NCI-H2196 (cell line): Measurements from ENCODE around the gene CEP152.
"Not testable (repeated sequence)": the region's sequence is repeated elsewhere in the genome, so short reads cannot be mapped to it uniquely, and the experiment has no call there.

Source experiments
- DNase-seq: peaks from one replicate; lab custom pipeline; 2025; ENCODE audit not compliant: unreplicated experiment; lab: John Stamatoyannopoulos, UW

The CEP152 gene

DNA sequence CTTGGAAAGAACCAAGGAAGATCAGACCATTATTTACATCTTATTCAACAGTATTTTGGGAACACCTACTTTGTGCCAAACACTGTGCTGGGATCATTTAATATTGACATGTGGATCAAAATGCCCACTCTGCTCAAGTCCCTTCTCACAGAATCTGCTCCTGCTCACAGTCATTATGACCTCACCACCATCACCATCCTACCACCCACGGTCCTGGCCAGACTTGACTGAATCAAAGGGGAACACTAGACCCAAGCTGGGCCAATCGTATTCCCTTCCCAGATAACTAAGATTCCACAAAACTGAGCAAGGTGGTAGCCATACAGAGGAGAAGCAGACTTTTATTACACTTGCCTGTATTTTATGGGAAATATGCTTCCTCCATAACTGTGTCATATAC, 3.4 kb upstream of the CEP152 start:
- DNase-seq, result no peak

GRCh38 chr15:48811325-48811958, 573 bp upstream of the CEP152 start:
- DNase-seq, result no peak

GRCh38 chr15:48806151-48806550, 4.7 kb downstream of the CEP152 start:
- DNase-seq, result no peak

DNA sequence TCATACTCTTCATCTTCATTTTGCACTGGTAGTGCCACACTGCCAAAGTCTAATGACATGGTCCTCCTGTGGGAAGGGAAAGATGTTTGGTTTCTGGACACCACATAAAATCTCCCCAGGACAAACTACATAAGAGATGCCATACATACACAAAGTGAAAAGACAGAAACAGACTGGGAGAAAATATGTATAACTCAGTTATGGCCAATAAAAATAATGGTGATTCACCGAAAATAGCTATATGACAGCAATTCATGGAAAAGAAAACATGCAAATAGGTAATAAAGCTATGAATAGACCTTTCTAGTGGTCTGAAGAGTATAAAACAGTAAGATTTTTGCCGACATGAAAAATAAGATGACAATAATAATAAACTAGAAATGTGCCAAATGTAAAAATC, 5.3 kb downstream of the CEP152 start:
- DNase-seq, result no peak

DNA sequence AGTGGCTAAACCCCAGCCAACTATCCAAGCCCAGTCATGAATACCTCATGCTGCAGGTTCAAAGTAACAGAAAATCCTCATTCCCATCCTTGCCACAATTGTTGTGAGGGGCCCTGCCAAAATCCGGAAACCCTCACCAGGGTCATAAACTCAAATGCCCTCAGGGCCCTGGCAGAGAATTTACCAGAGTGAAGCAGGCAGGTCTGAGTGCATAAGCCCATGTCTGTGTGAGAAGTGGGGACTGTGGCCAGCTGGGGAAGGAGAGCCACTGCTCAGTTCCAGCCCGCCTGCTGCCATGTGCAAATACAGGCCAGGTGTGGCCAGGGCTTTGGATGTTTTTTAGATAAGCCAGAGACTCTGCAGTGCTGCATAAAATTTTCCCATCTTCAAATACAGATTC, 7.0 kb downstream of the CEP152 start:
- DNase-seq, result peak; percentile 25

- DNase-seq, result no peak
Measured at GRCh38 chr15:48802867-48803266, 8.0 kb downstream of the CEP152 start.

- no peak for DNase-seq
Measured at GRCh38 chr15:48802257-48802656, 8.6 kb downstream of the CEP152 start.

DNA sequence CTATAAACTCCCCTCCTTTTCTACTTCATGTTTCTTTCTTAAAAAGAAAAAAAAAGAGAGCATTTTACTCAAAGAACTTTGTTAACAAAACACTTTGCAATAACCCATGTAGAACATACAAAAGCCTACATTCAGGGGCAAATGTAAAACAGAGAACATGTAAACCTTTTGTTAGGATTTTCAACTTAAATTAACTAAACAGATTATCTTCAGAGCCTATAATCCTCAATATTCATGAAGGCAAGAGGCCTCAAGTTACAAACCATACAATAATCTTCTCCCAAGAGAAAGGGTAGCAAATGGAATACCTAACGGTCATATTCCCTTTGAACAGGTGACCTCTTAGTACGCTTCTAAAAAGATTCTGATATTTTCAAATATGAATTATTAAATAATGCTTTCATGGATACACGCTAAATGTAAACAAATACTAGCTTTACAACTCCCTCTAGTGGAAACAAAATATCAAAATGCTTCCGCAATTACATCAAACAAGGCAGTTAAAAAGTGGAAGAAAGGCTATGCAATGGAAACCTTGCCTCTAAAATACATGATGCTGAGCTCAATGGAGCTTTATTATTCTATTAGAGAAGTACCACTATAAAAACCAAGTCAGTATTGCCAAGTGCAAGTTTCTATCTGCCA, 9.9 kb downstream of the CEP152 start:
- DNase-seq, result peak; percentile 21

GRCh38 chr15:48800245-48800644, 10.6 kb downstream of the CEP152 start:
- no peak for DNase-seq

- no peak for DNase-seq
Measured at GRCh38 chr15:48798319-48798718, 12.6 kb downstream of the CEP152 start.

GRCh38 chr15:48796930-48797329, 13.9 kb downstream of the CEP152 start:
- DNase-seq, result no peak

DNA sequence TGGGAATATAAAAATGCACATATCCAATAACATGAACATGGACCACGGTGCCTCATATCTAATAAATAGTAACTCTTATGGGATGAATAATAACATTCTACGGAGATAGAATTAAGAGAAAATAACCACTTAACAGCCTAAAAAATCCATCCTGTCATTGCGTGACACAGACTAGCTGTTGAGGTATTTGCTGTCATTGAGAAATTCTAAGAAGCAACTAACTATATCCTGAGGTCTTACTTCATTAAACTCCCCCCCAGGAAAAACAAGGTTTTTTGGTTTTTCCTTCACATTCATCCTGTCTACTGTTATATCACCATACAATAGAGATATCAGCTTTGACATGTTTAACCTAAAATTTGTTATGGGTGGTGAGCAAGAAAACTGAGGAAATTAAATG, 14.3 kb downstream of the CEP152 start:
- DNase-seq, result no peak

GRCh38 chr15:48795901-48796300, 15.0 kb downstream of the CEP152 start:
- DNase-seq, result no peak

GRCh38 chr15:48794697-48795134, 16.2 kb downstream of the CEP152 start:
- no peak for DNase-seq

- no peak for DNase-seq
Measured at GRCh38 chr15:48792408-48792807, 18.5 kb downstream of the CEP152 start.

- not testable (repeated sequence) for DNase-seq
Measured at GRCh38 chr15:48790466-48791115, 20.3 kb downstream of the CEP152 start.

GRCh38 chr15:48785712-48786111, 25.2 kb downstream of the CEP152 start:
- DNase-seq, result no peak

- no peak for DNase-seq
Measured at GRCh38 chr15:48785195-48785594, 25.7 kb downstream of the CEP152 start.

DNA sequence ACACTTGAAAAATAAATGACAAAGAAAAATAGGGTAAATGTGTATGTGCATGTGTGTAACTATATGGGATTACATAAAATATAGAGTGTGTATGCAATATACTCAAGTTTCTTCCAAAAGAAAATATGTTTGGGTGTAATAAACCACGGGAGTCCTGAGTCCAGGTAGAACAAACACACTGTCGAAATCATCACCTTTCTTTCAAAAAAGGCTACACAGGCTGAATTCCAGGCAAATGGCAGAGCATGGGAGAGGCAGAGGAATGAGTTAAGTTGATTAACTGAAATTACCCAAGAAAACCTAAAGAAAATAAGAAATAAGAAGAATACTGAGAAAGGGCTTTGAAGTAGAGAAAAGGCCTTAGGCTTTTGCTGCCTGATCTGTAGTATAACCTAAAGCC, 26.1 kb downstream of the CEP152 start:
- DNase-seq, result no peak

DNA sequence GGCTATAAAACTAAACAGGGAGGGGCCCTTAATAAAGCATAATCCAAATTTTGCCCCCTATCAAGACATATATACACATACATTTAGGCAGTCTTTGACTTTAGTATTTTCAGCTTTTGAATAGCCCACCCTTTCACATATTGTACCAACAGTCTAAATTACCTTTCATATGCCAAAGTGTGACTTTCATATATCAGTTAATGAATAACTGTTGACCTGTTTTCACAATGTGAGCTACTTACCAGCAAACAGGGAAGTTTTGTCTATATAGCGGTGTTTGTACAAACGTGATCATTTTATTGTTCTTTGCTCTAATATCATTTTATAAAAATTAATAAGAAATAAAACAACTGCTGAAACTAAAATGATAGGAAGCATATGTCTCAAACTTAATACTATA, 28.0 kb downstream of the CEP152 start:
- no peak for DNase-seq

DNA sequence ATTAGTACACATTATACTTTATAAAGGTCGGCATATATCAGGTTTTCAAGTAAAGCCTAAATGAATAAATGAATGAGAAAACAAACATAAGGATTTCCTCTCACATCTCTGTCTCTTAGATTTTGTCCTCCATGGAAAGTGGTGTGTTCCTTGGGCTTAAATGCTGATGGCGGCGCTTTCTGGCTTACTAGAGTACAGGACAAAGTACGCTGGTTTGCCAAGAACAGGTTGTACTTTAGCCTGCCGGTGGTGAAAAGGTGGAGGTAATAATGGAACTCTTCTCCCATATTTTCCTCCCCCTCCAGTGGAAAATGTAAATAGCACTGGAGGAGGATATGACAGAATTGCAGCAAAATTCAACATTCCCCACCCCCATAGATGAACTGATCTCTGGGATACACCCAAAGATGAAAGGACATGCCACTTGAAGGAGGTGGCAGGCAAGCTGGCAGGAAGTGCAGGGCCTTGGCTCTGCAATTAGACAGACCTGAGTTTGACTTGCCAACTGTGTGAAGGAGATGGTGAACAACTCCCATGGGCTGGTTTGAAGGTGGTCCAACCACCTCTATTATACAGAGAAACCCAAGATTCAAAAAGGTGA, 29.3 kb downstream of the CEP152 start:
- DNase-seq, result no peak

DNA sequence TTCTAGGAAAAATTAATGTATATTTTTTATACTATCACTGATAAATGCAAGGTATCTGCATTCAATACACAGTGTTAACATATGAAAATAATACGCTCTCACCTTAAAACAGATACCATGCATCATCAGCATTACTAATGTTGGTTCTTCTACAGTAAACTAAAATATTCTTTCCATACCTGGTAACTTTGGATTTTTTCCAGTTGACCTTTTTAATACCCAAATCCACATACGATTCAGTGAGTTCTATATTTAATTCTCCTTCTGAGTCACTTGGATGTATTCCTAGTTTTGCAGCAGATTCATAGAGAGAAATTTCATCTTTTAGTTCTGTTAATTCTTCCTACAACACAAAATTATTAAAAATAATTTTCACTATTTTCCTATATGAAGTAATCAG, 29.9 kb downstream of the CEP152 start:
- no peak for DNase-seq
